Non-pigmented ciliary epithelial cell (primary cell): ENCODE measurements around the gene IFNGR2.
A peak's percentile ranks its signal among the peaks of the same experiment; 100 is the strongest.
"Not testable (repeated sequence)": the region's sequence is repeated elsewhere in the genome, so short reads cannot be mapped to it uniquely, and the experiment has no call there.

Source experiments
- DNase-seq: peaks from one replicate; pipeline ENCODE4 v3.0.0-alpha.2; 2010; ENCODE audit warnings: low read depth

IFNGR2 gene

DNA sequence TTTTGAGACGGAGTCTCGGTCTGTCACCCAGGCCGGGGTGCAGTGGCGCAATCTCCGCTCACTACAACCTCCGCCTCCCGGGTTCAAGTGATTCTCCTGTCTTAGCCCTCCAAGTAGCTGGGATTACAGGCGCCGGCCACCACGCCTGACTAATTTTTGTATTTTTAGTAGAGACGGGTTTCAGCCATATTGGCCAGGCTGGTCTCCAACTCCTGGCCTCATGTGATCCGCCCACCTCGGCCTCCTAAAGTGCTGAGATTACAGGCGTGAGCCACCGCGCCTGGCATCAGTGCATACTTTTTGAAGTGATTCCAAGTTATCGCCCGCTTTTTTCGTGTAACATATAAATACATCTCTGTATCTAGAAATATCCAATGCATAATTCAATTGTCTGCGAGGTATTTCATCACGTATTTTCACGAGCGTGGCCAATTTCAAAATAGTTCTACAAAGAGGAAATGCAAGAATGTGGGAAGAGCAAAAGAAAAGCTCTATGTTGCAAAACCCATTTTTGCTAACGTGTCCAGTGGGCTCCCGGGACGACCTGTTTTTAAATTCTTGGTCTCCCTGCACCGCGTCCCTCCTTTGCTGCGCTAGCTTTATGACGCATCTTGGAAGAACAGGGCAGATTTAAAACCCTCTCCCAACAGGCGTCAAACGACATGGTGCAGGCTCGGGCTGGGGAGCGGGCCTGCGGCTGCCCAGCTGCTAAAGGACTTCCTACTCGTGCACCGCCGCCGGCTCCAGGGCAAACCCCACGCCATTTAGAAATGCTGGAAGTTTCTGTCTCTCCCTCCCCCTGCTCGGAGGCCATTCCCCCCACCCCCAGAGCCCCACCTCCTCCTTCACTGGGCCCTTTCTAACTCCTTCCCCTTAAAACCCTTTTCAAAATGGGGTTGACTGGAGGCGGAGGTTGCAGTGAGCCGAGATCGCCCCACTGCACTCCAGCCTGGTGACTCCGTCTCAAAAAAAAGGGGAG lies 923 bp upstream of the IFNGR2 start:
- no peak for DNase-seq

DNA sequence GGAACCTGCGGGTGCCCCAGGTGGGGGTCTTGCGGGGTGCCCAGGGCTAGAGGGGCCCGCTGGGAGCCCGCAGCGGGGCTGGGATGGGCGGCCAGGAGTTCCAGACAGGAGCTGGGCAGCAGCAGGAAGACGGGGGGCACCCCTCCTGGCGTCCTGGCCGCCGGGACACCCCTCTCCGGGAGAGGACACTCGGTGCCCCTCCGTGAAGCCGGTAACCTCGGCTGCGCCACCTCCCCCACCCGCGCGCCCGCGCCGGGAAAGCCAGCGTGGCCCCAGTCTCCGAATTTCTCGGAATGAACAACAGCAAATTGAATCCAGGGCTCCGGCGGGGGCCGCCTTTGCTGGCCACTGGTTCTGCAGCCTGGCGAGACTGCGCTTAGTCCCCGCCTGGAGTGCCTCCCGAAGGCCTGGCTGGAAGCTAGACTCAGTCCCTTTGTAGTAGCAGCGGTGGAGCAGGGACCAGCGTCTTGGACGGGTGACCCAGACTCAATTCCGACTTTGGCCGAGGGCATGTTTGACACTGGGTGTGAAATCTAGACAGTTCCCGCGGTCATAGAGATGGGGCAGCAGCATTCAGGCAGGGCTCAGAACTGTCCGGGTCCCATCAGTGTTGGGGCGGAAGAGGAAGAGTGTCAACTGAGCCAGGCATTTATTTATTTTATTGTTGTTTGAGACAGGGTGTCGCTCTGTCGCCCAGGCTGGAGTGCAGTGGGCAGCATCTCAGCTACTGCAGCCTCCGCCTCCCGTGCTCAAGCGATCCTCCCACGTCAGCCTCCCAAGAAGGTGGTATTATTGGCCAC lies 773 bp downstream of the IFNGR2 start:
- no peak for DNase-seq

DNA sequence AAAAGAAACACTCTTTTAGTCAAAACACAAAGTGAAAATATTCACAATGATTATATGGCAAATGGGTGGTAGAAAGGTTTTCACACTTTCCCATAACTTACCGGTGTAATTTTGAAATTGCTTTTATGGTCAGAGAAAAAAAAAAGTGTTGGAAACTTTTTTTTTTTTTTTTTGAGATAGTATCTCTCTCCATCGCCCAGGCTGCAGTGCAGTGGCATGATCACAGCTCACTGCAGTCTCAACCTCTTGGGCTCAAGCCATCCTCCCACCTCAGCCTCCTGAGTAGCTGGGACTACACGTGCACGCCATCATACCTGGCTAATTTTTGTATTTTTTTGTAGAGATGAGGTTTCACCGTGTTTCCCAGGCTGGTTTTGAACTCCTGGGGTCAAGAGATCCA lies 3.3 kb downstream of the IFNGR2 start:
- DNase-seq = no peak

DNA sequence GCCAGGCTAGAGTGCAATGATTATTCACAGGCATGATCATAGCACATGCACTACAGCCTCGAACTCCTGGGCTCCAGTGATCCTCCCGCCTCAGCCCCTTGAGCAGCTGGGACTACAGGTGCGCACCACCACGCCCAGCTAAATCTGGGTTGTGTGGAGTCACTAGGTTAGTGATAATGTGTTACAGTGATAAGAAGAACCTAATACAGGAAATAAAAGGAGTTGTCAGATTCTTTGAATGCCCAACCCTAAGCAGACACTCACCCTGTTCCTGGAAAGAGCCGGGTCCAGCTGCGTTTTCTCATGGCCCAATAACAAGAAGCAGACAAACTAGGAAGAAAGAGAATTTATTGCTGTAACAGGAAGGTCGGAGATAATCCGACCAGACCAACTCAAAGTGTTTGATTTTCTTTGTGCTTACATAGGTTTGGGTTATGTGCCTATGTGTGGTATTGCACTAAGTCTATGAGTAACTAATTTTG lies 8.8 kb downstream of the IFNGR2 start:
- DNase-seq = no peak

DNA sequence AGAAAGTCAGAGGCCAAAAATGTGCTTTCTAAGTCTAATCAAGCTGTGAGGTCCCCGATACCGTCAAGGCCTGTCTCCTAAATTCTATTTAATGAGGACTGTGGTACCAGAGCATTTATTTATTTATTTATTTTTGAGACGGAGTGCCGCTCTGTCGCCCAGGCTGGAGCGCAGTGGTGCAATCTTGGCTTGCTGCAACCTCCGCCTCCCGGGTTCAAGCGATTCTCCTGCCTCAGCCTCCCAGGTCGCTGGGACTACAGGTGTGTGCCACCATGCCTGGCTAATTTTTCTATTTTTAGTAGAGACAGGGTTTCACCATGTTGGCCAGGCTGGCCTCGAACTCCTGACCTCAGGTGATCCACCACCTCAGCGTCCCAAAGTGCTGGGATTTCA lies 9.2 kb downstream of the IFNGR2 start:
- DNase-seq = not testable (repeated sequence)

DNA sequence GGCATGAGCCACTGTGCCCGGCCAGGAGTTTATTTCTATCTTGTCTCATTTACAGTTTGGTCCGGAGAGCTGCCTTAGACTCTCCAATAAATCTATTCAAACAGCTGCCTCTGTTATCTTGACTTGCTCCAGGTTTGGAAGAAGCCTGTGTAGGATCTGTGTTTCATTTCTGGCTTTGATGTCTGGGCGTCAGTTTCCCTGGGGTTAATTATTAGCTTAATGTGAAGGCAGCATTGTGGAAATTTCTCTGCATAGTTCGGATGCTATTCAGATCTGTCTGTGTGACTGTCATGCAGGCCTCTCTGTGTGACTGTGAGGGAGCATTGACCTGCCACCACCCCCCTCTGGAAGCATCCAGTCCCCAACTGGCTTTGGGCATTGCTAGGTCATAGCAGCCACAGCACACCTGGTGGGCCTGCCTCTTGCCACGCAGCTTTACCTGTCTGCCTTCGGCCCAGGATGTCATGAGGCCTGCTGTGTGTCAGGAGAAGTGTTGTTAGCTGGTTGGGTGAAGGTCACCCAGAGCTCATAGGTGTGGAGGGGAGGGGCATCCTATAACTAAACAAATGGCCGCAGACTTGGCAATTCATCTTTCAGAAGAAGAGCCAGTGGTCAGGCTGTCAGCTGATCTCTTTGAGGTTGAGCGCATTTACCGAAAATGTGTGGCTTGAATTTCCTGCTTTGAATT lies 9.8 kb downstream of the IFNGR2 start:
- DNase-seq = no peak

DNA sequence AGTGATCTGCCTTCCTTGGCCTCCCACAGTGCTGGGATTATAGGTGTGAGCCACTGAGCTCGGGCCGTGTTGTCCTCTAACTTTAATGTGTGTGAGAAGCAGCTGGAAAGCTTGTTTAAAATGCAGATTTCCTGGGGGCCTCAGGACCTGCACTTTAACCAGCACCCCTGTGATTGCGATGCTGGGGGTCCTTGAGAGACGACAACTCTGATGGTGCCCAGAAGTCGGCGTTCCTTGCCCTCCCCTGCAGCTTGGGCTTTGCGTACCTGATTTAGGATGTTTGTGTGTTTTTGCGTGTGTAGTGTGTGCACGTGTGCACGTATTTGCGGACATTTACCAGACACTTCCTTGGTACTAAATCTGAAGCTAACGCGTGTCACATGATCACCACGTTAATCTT lies 10.9 kb downstream of the IFNGR2 start:
- DNase-seq = no peak

DNA sequence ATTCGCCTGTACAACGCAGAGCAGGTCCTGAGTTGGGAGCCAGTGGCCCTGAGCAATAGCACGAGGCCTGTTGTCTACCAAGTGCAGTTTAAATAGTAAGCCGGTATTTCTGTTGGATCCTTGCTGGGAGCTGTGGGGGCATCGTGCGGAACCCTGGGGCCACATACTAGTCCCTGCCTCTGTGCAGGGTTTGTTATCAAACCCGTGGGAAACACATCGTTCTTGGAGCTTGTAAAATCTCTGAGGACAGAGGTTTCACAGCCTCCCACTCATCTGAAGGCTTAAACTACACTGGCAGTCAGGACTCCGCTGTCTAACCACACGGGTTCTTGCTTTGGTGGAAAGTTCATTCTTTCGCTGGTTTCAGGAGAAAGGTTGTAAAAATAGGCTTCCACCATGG lies 11.7 kb downstream of the IFNGR2 start:
- DNase-seq = no peak

DNA sequence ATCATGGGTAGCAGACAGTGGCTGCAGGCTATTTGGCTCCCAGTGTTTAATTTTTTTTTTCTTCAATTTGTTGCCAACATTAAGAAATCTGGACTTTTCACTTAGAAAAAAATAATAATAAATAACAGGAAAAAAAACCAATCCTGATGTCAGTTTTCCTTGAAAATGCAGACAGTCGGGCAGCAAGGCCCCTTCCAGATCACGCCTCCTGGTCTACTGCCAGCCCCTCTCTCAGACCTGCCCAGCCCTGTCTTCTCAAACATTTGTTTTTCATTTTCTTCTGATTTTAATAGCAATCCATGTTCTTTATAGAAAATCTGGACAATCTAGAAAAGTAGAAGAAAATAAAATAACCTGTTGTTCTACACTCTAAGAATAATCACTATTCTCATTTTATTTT lies 15.5 kb downstream of the IFNGR2 start:
- no peak for DNase-seq

DNA sequence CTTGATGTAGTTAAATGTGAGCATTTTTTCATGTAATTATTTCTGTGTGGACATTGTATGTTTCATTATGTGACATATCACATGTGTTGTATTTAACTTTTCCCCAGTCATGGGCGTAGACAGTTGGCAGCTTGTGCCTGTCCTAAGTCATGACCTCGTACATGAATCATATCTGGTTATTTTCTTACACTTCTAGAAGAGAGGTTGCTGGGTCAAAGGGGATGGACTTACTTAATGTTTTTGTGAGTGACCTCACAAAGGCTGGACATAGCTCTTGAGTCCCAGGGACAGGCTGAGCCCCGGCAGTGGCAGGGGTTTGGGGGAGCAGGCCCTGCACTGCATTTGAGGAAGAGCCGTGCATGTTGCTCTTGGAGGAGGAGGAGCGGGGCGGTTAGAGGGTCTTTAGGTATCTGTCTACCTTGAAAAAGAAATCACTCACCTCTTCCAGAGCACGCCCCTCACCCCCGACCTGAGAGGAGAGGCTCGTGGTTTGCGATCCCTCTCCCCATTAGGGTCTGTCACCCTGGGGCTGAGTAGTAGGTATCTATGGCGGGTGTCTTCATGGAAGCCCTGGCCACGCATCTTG lies 16.4 kb downstream of the IFNGR2 start:
- no peak for DNase-seq

DNA sequence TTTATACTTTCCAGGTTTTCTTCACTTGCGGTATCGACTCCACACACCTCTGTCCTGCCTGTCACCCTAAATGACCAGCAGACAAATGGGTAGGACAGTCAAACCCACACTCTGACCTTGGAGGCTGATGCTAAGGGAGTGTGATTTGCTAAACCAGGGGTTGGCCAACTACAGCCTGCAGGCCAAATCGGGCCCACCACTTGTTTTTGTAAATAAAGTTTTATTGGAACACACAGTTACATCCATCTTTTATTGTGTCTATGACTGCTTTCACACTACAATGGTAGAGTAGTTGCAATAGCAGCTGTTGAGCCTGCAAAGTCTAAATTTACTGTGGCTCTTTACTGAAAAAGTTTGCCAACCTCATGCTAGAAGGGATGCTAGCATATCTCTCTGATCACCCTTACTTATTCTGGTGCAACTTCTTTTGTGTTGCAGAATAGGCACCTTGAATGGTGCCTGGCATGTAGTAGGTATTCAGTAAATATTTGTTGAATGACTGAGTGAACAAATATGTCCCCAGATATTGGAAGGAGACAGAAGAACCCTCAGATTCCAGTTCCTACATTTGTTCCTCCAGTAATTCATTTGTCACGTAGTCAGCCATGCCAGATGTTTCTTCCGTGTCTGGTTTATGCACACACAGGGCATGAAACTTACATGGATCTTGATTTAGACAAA lies 18.6 kb downstream of the IFNGR2 start:
- no peak for DNase-seq

DNA sequence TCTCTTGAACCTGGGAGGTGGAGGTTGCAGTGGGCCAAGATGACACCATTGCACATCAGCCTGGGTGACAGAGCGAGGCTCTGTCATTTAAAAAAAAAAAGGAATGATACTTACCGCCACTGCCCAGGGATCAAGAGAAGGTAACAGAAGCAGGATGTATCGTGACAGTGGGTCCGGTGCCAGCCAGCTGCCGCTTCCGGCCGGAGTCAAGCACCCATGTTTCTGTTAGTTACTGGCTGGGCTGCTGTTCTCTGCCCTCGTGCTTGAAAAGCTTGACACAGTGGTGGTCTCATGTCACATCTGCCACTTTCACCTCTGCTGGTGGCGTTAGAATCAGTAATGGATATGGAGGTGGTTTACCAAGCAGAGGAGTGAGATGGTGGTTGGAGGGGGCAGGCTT lies 21.0 kb downstream of the IFNGR2 start:
- DNase-seq = no peak

DNA sequence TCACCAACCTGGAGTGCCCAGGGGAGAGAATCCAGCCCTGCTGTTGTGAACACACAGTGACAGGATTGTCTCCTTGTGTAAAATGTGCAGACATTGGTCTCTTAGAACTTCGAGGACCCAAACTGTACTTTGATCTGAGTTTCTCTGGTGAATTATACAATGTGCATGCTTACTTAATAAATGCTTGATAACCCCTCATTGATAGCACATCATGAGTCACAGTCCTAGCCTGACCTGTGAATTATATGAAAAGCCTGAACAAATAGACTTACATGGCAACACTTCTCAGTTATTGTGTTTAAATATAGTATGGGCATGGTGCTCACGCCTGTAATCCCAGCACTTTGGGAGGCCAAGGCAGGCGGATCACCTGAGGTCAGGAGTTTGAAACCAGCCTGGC lies 22.6 kb downstream of the IFNGR2 start:
- DNase-seq = no peak

DNA sequence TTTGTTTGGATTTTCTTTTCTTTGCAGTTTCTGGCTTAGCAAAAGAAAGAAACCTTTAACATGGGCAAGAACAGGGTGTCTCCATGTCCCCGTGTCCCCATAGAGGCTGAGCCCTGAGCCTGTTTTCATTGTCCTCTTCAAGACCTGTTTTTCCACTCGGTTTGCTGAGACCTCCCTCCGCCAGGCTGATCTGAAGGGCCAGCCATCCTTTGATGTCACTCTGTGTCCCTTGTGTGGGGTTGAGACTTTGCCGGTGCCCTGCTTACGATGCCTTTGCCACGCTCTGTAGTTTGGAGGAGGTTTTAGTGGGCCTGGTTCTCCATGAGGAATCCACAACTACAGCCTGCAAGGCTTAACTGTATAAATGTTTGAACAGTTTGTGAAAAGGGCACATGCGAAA lies 23.8 kb downstream of the IFNGR2 start:
- DNase-seq = no peak

DNA sequence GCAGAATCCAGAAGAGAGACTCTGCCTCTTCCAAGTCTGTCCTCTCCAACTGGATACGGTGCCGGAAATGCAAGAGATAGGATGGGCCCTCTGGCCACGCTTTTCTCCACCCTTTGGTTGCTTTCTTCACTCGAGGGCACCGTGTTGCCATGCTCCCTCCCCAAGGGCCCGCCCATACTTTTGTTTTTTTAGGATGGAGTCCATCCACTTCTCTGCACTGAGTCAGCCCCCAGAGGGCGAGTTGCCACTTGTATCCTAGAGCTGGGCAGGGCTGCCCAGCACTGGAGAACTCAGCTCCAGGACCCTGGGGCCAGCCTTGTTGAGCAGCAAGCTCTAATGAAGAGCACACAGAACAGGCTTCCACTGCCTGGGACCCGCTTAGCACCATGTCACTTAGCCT lies 25.5 kb downstream of the IFNGR2 start:
- DNase-seq = no peak

DNA sequence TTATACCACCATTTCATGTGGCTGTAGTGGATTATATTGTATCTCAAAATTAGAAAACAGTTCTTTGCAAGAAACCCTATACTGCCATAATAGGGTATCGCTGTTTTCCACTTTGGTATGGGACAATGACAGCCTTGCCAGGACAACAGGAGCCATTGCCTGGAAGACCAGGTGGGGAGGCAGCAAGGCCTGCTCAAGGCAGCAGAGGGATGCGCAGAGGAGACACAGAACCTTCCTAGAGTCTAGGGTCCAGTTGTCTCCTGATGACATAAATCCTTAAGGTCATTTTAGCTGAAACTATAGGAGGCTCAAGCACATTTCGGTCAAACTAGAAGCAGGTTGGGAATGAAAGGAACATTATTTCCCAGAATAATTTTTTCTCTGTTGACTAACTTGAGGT lies 27.6 kb downstream of the IFNGR2 start:
- DNase-seq = no peak

DNA sequence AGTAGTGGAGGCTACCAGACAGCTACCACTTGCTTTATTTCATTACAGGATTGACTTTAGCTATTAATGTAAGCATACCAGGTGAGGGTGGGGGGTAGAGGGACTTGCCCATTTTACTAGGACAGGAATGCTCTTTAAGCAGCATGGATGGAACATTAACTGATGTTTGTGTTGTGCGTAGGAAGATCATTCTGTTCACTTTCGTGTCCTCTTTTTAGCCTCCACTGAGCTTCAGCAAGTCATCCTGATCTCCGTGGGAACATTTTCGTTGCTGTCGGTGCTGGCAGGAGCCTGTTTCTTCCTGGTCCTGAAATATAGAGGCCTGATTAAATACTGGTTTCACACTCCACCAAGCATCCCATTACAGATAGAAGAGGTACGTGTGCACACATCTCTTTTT lies 29.3 kb downstream of the IFNGR2 start:
- DNase-seq = no peak

DNA sequence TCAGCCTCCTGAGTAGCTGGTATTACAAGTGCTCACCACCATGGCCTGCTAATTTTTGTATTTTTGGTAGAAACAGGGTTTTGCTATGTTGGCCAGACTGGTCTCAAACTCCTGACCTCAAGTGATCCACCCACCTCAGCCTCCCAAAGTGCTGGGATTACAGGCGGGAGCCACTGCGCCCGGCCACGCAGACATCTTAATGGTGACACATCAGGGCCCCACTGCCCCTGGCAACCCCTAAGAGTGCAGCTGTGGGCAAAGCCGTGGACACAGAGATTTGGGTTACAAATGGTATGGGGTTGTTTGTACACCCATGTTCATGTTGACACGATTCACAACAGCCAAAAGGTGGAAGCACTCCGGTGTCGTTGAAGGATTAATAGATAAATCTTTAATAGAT lies 29.8 kb downstream of the IFNGR2 start:
- no peak for DNase-seq

DNA sequence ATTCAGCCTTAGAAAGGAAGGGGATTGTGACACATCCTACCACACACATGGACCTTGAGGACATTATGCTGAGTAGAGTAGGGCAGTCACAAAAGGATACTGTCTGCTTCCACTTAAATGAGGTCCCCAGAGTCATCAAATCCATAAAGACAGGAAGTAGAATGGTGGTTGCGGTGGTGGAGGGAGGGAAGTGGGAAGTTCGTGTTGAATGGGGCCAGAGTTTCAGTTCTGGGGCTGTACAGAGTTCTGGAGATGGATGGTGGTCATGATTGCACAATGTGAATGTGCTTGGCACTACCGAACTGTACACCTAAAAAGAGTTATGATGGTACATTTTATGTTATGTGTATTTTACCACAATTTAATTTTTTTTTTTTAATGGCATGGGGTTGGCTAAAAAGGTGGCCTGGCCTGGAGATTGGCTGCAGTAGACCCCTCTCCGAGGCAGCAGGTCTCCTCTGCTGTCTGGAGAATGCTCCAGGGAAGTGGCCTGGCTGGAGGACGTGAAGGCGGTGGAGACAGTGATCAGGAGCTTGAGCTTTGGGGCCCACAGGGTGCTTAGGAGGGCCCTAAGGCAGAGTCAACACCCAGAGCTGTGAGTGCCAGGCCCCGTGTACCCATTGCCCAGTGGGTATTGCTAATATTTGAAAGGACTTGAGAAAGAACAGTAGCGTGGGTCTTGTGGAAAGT lies 30.4 kb downstream of the IFNGR2 start:
- no peak for DNase-seq

DNA sequence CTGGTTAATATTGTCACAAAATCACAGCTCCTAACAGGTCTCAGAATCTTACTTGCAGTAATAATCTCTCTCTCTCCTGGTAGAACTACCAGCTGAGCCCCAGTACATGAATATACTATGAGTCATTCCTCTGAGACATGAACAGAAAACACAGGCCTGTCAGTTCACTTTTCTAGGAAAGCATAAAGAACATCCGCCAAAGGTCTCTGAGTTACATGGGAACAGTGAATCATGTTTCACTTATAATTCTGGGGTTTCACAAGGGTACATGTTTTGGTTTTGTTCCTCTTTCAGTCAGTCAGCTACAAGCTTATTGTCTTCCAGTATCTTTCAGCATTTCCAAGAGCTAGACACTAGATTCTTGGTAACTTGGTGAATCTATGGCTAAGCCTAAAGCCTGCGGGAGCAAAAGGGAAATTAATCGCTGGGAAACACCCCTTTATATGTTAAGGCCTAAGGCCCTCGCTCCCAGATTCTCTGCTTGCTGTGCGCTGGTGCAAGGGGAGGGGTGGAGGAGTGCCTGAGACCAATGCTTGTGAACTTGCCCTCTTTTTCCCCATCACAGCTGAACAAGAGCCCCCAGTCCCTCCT lies 31.7 kb downstream of the IFNGR2 start:
- DNase-seq = peak; percentile 81

DNA sequence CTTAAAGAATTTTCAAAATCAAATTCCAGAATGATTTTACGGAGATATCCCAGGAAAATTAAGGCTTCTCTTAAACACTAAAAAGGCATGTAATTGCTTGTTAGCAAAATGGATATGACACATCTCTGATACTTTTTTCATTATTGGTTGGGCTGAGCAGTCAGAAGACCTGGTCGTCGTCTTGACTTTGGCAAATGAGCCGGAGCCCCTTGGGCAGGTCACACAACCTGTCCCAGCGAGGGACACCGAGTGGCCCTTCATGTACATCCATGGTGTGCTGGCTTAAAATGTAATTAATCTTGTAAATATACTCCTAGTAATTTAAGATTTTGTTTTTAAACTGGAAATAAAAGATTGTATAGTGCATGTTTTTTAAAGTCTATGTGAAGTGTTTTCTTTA lies 33.9 kb downstream of the IFNGR2 start:
- DNase-seq = no peak
